DLD1 (cell line): Measurements from ENCODE around the gene PARD6B.

Source experiments
- in situ Hi-C: cut with HindIII; loops from 2 replicates; pipeline ENCODE4 v1.10.0; 2017; ENCODE audit warnings: low sequenced_read_pairs

PARD6B gene

GRCh38 chr20:50723672-50724071, 7.7 kb upstream of the PARD6B start:
- in situ Hi-C loops: no loop called here

GRCh38 chr20:50724112-50724725, 7.2 kb upstream of the PARD6B start:
- in situ Hi-C loops: no loop called here

GRCh38 chr20:50724851-50725723, 6.3 kb upstream of the PARD6B start:
- in situ Hi-C loops: loop anchor here (25.0 kb wide), 1 partner anchor 213 kb away; the partner anchor contains the start of gene PTPN1

- in situ Hi-C loops: loop anchor here (25.0 kb wide), 1 partner anchor 213 kb away; the partner anchor contains the start of gene PTPN1
These were observed 5.7 kb upstream of the PARD6B start for GRCh38 chr20:50725724-50726005.

- in situ Hi-C loops: loop anchor here (25.0 kb wide), 1 partner anchor 215 kb away; the partner anchor contains the start of gene PTPN1
These were observed 4.2 kb upstream of the PARD6B start for GRCh38 chr20:50726955-50727791.

- in situ Hi-C loops: loop anchor here (25.0 kb wide), 1 partner anchor 216 kb away; the partner anchor contains the start of gene PTPN1
These were observed 3.4 kb upstream of the PARD6B start for GRCh38 chr20:50727792-50728485.

GRCh38 chr20:50728486-50728980, 2.8 kb upstream of the PARD6B start:
- in situ Hi-C loops: loop anchor here (25.0 kb wide), 1 partner anchor 216 kb away; the partner anchor contains the start of gene PTPN1

- in situ Hi-C loops: loop anchor here (25.0 kb wide), 1 partner anchor 217 kb away; the partner anchor contains the start of gene PTPN1
These were observed 2.2 kb upstream of the PARD6B start for GRCh38 chr20:50728981-50729874.

- in situ Hi-C loops: loop anchor here (25.0 kb wide), 1 partner anchor 218 kb away; the partner anchor contains the start of gene PTPN1
These were observed 1.2 kb upstream of the PARD6B start for GRCh38 chr20:50729901-50730764.

- in situ Hi-C loops: loop anchor here (25.0 kb wide), 1 partner anchor 218 kb away; the partner anchor contains the start of gene PTPN1
These were observed 670 bp upstream of the PARD6B start for GRCh38 chr20:50730765-50731054.

GRCh38 chr20:50731930-50732690, 730 bp downstream of the PARD6B start:
- in situ Hi-C loops: loop anchor here (25.0 kb wide), 1 partner anchor 220 kb away; the partner anchor contains the start of gene PTPN1

GRCh38 chr20:50733644-50734349, 2.4 kb downstream of the PARD6B start:
- in situ Hi-C loops: loop anchor here (25.0 kb wide), 1 partner anchor 221 kb away; the partner anchor contains the start of gene PTPN1

- in situ Hi-C loops: loop anchor here (25.0 kb wide), 1 partner anchor 223 kb away; the partner anchor contains the start of gene PTPN1
These were observed 3.6 kb downstream of the PARD6B start for GRCh38 chr20:50734730-50735679.

- in situ Hi-C loops: loop anchor here (25.0 kb wide), 1 partner anchor 224 kb away; the partner anchor contains the start of gene PTPN1
These were observed 4.4 kb downstream of the PARD6B start for GRCh38 chr20:50735813-50736212.

- in situ Hi-C loops: loop anchor here (25.0 kb wide), 1 partner anchor 225 kb away; the partner anchor contains the start of gene PTPN1
These were observed 6.0 kb downstream of the PARD6B start for GRCh38 chr20:50737352-50737751.
